ENCODE measurements around the gene INPP5A.

DNA sequence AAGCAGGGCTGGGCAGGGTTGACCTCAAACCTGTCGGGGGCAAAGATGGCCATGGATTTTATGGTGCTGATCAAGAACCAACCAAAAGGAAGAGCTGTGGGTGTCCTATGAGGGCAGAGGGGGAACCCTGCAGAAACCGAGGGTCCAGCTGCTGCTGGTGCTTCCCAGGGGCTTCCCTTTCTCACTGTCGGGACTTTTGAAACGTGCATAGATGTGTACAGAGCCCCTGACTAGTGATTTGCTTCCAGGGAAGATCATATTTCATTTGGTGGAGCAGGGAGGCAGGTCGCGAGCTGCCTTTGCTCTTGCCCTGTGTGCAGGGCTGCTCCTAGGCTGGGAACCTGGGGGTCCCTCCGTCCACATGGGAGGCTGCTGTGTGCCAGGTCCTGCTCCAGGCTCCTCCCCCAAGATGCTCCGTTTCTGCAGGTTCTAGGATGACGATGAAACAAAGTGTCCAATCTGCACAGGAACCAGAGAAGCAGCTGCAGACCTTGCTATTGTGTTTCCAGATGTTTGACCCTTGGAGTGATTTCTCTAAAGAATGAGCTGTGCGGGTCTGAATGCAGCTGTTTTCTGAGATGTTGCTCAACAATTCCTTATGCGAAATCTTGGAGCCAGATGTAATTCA is 9.4 kb upstream of the INPP5A start:
- TF ChIP-seq, protein P1, sequence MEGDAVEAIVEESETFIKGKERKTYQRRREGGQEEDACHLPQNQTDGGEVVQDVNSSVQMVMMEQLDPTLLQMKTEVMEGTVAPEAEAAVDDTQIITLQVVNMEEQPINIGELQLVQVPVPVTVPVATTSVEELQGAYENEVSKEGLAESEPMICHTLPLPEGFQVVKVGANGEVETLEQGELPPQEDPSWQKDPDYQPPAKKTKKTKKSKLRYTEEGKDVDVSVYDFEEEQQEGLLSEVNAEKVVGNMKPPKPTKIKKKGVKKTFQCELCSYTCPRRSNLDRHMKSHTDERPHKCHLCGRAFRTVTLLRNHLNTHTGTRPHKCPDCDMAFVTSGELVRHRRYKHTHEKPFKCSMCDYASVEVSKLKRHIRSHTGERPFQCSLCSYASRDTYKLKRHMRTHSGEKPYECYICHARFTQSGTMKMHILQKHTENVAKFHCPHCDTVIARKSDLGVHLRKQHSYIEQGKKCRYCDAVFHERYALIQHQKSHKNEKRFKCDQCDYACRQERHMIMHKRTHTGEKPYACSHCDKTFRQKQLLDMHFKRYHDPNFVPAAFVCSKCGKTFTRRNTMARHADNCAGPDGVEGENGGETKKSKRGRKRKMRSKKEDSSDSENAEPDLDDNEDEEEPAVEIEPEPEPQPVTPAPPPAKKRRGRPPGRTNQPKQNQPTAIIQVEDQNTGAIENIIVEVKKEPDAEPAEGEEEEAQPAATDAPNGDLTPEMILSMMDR (IDR thresholded peaks at IDR 0.05), result no peak
- no peak for TF ChIP-seq POLR2A (IDR thresholded peaks at IDR 0.05)

Data from sigmoid colon (tissue), 3 donors.